HCT116 (cell line): ENCODE measurements around the gene PRSS57. TPM values are rescaled to one million over a fixed set of nuclear protein-coding genes. Genes with fewer than 3 reads are reported as not detected.
A peak's percentile ranks its signal among the peaks of the same experiment; 100 is the strongest.

Source experiments
- ATAC-seq: fragments of 200-7000 bp; cut with Tn5 transposase; 2 replicates; pipeline ENCODE4 v1.9.1; 2020; ENCODE audit warnings: mild to moderate bottlenecking, moderate library complexity
- BruUV-seq: library from RNA; stranded (reverse); fragments of 400-500 nt; replicated peaks from 2 replicates; lab custom pipeline; 2021; lab: Mats Ljungman, UMichigan
- CTCF ChIA-PET: fragments of 300-600 bp; sonication (Branson Sonifier 250); formaldehyde crosslinking; loops from one replicate; lab custom pipeline; 2021; ENCODE audit warnings: antibody characterized with exemption; lab: Charles Lee
- POLR2A ChIA-PET: fragments of 300-600, 350-600 bp; sonication (Branson Sonifier 250); formaldehyde crosslinking; loops from one replicate; lab custom pipeline; 2021; ENCODE audit warnings: antibody characterized with exemption; lab: Charles Lee
- RAD21 ChIA-PET, 2 experiments: fragments of 300-600 bp; sonication (Branson Sonifier 250); formaldehyde crosslinking; loops; one replicate each; lab custom pipeline; 2023; ENCODE audit warnings: low total read pairs in 2 of 2; ENCODE audit not compliant: uncharacterized antibody in 2 of 2, unreplicated experiment in 2 of 2, low non-redundant PET in 1 of 2; lab: Charles Lee
- DNase-seq: peaks from one replicate; pipeline ENCODE4 v3.0.0-alpha.2; 2010; ENCODE audit warnings: low read depth, low spot score
- H2AFZ ChIP-seq: fragments of 200-600 bp; shearing (Covaris generic), sonication (generic); 2 replicates; pipeline ENCODE4 v1.6.1; 2017; ENCODE audit warnings: low read depth, mixed run types, mixed read lengths, antibody characterized with exemption, low read length; ENCODE audit not compliant: poor library complexity, severe bottlenecking
- H3K27ac ChIP-seq: 2 replicates; pipeline ENCODE4 v1.5.1; 2012; ENCODE audit warnings: low read depth, low read length
- H3K27me3 ChIP-seq: fragments of 200-600 bp; sonication (generic); 2 replicates; pipeline ENCODE4 v1.6.1; 2016; ENCODE audit warnings: mixed run types, low read length, mixed read lengths; ENCODE audit not compliant: insufficient read depth
- H3K36me3 ChIP-seq, 2 experiments: fragments of 200-500 bp in 1 of 2; fragments of 200-600 bp in 1 of 2; sonication (Bioruptor generic) in 1 of 2; sonication (generic) in 1 of 2; 2 replicates each; pipeline versions ENCODE4 v1.5.1 to v1.6.1; 2014 to 2016; ENCODE audit warnings: low read length in 2 of 2, inconsistent platforms in 1 of 2, mixed read lengths in 1 of 2, mixed run types in 1 of 2; ENCODE audit not compliant: insufficient read depth in 2 of 2, control insufficient read depth in 1 of 2
- H3K4me1 ChIP-seq, 2 experiments: fragments of 200-600 bp in 1 of 2; sonication (generic) in 1 of 2; 2 replicates each; pipeline versions ENCODE4 v1.5.1 to v1.6.1; 2012 to 2017; ENCODE audit warnings: low read length in 2 of 2, inconsistent platforms in 1 of 2, mild to moderate bottlenecking in 1 of 2, mixed read lengths in 1 of 2, mixed run types in 1 of 2, moderate library complexity in 1 of 2; ENCODE audit not compliant: insufficient read depth in 2 of 2, control insufficient read depth in 1 of 2
- H3K4me2 ChIP-seq: fragments of 200-600 bp; sonication (generic); 2 replicates; pipeline ENCODE4 v1.6.1; 2017; ENCODE audit warnings: mixed run types, low read length, mixed read lengths
- H3K4me3 ChIP-seq, 2 experiments: fragments of 200-600 bp in 1 of 2; sonication (generic) in 1 of 2; replicated peaks in 1 of 2; 2 replicates each; pipeline ENCODE4 v1.5.1; 2011 to 2016; ENCODE audit warnings: low read length in 2 of 2, control low read depth in 1 of 2, low read depth in 1 of 2, mild to moderate bottlenecking in 1 of 2, mixed read lengths in 1 of 2, mixed run types in 1 of 2
- H3K79me2 ChIP-seq: fragments of 200-600 bp; sonication (generic); 2 replicates; pipeline ENCODE4 v1.6.1; 2017; ENCODE audit warnings: mild to moderate bottlenecking, mixed run types, low read length, moderate library complexity, mixed read lengths; ENCODE audit not compliant: insufficient read depth
- H3K9ac ChIP-seq: fragments of 200-600 bp; sonication (generic); 2 replicates; pipeline ENCODE4 v1.6.1; 2016; ENCODE audit warnings: low read length, mixed read lengths
- H3K9me2 ChIP-seq: fragments of 200-600 bp; sonication (generic), shearing (Covaris generic); 2 replicates; pipeline ENCODE4 v1.6.1; 2017; ENCODE audit warnings: mixed run types, mild to moderate bottlenecking, moderate library complexity; ENCODE audit not compliant: insufficient read depth
- H3K9me3 ChIP-seq, 2 experiments: fragments of 200-500 bp in 1 of 2; fragments of 200-600 bp in 1 of 2; sonication (Bioruptor generic) in 1 of 2; sonication (generic) in 1 of 2; 2 replicates each; pipeline ENCODE4 v1.6.1; 2014 to 2017; ENCODE audit warnings: low read length in 2 of 2, mixed read lengths in 2 of 2, inconsistent platforms in 1 of 2, low read depth in 1 of 2, mild to moderate bottlenecking in 1 of 2, mixed run types in 1 of 2, moderate library complexity in 1 of 2; ENCODE audit not compliant: control insufficient read depth in 1 of 2, insufficient read depth in 1 of 2
- H4K20me1 ChIP-seq: fragments of 200-600 bp; sonication (generic), shearing (Covaris generic); 2 replicates; pipeline ENCODE4 v1.6.1; 2017; ENCODE audit warnings: mixed run types, mild to moderate bottlenecking, moderate library complexity; ENCODE audit not compliant: insufficient read depth
- CBX3 ChIP-seq: IDR thresholded peaks from 2 replicates; pipeline ENCODE4 v1.6.1; 2012; ENCODE audit warnings: low read depth
- EZH2 ChIP-seq: fragments of 200-600 bp; sonication (generic); IDR thresholded peaks from 2 replicates; pipeline ENCODE4 v1.6.1; 2017; ENCODE audit warnings: antibody characterized with exemption, mixed run types
- POLR2AphosphoS5 ChIP-seq: IDR thresholded peaks from 2 replicates; pipeline ENCODE4 v1.6.1; 2011; ENCODE audit warnings: mild to moderate bottlenecking, low read depth, low read length, moderate library complexity
- SIN3A ChIP-seq: IDR thresholded peaks from 2 replicates; pipeline ENCODE4 v1.6.1; 2012; ENCODE audit warnings: low read depth
- YY1 ChIP-seq: IDR thresholded peaks from 2 replicates; pipeline ENCODE4 v1.6.1; 2011; ENCODE audit warnings: low read length, low read depth, moderate library complexity, mild to moderate bottlenecking; ENCODE audit not compliant: insufficient replicate concordance; ENCODE audit errors: extremely low read depth
- intact Hi-C: fragments of 100-400 bp; cut with micrococcal nuclease; formaldehyde crosslinking; loops from 2 replicates; pipeline ENCODE4 v1.10.0; 2022
- total RNA-seq: library from RNA; stranded (reverse); gene quantifications from one replicate; pipeline ENCODE4 v1.2.1, GENCODE V29; 2021; ENCODE audit not compliant: unreplicated experiment

Gene PRSS57
- total RNA-seq, 1 experiment from 2014 or later = not detected

- CTCF ChIA-PET = no interaction called here
These were observed 15.5 kb upstream of the PRSS57 start for GRCh38 chr19:710767-711166.

DNA sequence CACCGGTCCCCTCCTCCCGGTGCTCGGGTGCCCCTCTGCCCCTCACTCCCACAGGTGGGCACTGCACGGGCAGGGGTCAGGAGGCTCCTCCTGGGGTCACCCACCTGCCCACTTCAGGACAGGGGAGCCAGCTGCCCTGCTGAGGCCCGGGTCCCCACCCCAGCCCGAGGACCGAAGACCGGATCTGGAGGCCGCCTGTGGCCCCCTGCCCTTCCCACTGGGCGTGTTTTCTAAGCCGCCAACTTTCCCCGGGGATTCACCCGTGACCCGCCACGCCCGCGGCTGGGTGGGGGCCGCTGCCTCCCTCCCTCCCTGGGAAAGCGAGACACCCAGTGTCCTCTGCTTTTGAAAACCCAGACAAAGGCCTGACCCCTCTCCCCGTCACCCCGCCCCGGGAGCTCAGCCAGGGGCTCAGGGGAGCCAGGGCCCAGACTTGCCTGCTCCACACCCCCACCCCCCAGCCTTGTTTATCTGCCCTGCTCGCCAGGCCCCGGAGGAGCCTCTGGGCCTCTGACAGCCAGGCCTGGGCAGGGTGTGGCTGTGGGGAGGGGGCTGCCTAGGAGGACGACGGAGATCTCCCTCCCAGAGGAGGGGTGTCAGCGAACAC is 14.8 kb upstream of the PRSS57 start:
- Histone ChIP-seq H2AFZ (no peak overlapping the region), H3K9me3 (no peaks in the 10 kb centered on the region), H3K79me2 (no peaks in the 10 kb centered on the region), H3K9me2 (no peaks in the 10 kb centered on the region), H3K36me3 (no peaks in the 10 kb centered on the region), H3K4me3 (peak overlapping the region; percentile 42 to 64; a peak in 3 of 4 replicates), H3K4me2 (peak overlapping the region; percentile 78), H4K20me1 (no peaks in the 10 kb centered on the region), H3K9ac (peak overlapping the region; percentile 59), H3K4me1 (peaks cover 10 to 21% of the 10 kb centered on the region in 2 experiments), H3K27me3 (no peaks in the 10 kb centered on the region), H3K27ac (peak overlapping the region; percentile 67; the same call in 1 of the 2 replicates)
- DNase-seq = no peak
- POLR2A ChIA-PET = no interaction called here
- BruUV-seq = TSS peak; percentile 44
- TF ChIP-seq SIN3A (no peak), CBX3 (no peak), YY1 (no peak), EZH2 (no peak)
- CTCF ChIA-PET = no interaction called here
- ATAC-seq = no peak
- intact Hi-C loops = no loop called here
- RAD21 ChIA-PET = no interaction called here

More at GRCh38 chr19:710767-711166, 15.5 kb upstream of the PRSS57 start:
- H3K9ac ChIP-seq = no peak overlapping the region
- H3K36me3 ChIP-seq = no peaks in the 10 kb centered on the region; a peak in 1 of 4 replicates
- H2AFZ ChIP-seq = no peak overlapping the region
- RAD21 ChIA-PET = no interaction called here
- no peak overlapping the region for H3K4me2 ChIP-seq
- DNase-seq = no peak
- no TSS peak for BruUV-seq
- POLR2A ChIA-PET = no interaction called here
- ATAC-seq = no peak
- intact Hi-C loops = no loop called here
- no peaks in the 10 kb centered on the region for H3K27me3 ChIP-seq
- no peaks in the 10 kb centered on the region for H4K20me1 ChIP-seq
- no peaks in the 10 kb centered on the region for H3K79me2 ChIP-seq
- no peak overlapping the region for H3K27ac ChIP-seq
- peaks cover 10 to 21% of the 10 kb centered on the region in 2 experiments for H3K4me1 ChIP-seq
- peaks cover 0 to 6% of the 10 kb centered on the region in 2 experiments; a peak in 1 of 4 replicates for H3K9me3 ChIP-seq
- no peak overlapping the region for H3K4me3 ChIP-seq
- H3K9me2 ChIP-seq = no peaks in the 10 kb centered on the region
- TF ChIP-seq POLR2AphosphoS5 = no peak
